ENCODE results near the gene DLST.
"Not testable (repeated sequence)": the region's sequence is repeated elsewhere in the genome, so short reads cannot be mapped to it uniquely, and the experiment has no call there.

The DLST gene

DNA sequence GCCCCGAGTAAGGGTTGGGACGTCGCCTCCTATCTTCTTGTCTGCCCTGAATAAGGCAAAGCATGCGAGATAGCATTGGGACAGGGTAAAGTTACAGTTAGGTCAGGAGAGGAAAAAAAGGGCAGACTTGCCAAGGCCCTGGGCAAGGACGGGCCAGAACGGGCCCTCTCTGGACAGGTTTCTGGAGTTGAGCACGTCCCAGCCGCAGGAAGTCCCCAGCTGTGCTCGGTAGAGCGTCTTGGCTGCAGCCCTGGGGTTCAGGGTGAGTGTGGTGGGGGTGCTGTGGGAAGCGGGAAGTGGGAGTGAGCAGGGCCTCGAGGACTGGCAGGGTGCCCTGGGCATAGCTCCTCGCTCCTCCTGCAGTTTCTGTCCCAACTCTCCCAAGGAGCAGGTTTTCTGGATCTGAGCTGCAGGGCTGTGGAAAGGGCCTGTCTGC, 35.9 kb downstream of the DLST start:
- DNase-seq (ENCODE audit: low spot score), result no peak

DNA sequence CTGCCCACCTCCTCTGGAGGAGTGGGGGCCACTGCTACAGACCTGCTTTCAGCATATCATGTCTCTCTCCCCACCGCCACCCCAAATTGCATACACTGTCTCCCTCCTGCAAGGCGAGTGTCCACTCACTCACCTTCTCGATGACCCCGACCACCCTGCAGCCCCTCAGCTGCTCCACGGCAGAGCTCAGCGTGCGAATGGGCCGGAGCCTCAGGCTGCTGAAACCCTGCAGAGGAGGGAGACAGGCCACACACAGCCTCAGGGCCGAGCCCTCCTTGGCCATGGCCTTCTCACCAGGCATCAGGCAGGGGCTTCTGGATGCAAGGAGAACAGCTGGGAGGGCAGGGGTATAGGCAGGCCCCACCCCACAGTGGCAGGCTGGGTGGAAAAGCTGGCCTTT, 36.7 kb downstream of the DLST start:
- DNase-seq (ENCODE audit: low spot score), result no peak

DNA sequence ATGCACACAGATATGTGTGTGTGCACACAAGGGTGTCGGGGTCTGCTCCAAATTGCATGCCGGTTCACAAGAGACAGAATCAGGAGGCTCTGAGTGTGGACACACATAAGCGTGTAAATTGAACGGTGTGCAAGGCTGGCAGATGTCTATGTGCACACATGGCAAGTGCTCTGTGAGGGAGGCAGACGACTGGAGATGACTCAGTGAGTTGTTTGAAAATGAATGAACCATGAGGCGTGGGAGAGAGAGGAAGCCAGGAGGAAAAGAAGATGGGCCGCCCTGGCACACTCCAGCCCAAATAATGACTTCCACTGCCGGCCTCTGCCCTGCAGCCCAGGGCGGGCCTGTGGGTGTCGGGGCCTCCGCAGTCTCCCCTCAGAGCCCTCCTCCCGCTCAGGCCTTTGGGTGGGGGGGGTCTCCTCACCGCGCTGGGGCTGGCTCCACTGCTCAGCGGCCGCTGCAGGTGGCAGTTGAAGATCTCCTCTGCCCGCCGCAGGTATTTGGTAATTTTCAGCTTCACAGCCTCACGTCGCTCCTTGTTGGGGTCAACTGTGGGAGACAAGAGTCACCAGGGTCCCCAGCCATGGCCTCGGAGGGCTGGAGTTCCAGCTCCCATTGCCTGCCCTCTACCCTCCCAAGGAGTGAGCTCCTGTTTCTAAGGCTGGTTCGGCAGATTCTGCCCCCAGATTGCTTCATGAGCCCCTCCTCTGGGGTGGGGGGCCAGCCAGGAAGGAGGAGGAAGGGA, 37.9 kb downstream of the DLST start:
- no peak for DNase-seq (ENCODE audit: low spot score)

DNA sequence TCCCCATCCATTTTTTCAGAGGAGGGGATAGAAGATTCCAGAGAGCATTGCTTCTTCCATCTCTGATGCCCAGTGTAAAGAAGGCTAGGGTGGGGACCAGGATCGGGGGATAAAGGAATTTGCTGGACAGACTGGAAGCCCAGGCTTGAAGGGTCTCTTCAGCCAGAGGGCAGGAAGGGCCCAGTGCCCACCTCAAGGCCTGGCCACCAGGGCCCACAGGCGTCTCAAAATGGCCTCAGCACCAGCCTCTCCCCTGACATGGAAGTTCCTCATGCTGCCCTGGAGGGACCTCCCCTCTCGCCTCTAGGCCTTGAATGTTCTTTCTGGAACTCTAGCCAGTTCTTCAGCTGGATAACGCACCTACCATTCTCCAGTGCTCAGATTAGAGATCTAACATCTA, 38.6 kb downstream of the DLST start:
- DNase-seq (ENCODE audit: low spot score), result no peak

DNA sequence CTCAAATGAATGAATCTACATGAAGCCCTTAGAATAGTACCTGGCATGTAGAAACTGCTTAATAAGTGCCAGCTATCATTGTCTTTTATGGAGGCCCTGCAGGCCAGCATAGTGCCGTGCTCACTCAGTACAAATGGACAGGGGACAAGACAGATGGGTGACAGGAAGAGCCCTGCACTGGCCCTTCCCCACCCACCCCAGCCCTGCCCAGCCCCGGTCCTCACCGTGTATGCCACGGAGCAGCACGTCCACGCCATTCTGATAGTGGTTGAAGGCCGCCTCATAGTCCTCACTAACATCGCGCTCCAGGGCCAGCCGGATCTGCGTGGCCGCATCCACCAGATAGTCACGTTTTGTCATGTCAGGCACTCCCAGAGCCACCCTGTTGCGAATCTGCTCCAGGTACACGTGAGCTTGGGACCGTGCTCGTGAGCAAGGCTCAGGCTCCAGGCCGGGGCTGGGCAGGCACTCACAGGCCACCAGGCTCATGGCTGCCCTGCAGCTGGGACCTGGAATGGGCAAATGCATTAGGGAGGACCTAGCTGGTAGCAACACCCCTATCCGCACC, 39.4 kb downstream of the DLST start:
- DNase-seq (ENCODE audit: low spot score), result no peak

DNA sequence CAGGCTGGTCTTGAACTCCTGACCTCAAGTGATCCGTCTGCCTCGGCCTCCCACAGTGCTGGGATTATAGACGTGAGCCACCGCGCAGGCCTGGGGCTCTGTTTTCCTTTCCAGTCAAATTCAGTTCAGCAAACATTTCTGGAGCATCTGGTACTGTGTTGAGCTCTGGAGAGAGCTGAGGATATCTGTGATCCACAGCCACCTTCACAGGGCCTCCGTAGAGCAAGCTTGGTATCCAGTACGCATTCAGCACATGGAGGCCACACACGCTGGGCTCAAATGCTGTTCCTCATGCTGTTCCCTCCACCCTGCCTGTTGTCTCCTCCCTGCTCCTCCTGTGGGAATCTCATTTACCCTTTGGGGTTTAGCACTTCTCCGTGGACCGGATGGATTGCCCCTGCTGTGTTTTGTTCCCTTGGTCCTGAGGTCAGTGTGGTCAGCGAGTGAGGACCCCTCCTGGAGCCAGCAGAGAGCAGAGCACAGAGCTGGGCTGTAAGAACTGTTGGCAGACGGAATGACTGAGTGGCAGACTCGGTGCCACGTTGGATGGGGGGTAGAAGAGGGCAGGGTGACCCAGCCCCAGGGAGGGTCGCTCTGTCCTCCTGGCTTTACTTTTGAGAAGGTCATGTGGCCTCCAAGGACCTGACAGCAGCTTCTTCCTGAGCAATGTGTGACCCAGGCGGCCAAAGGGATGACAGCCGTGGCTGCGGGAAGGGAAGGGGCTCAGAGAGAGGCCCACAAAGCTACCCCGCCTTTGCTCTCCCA, 40.5 kb downstream of the DLST start:
- no peak for DNase-seq (ENCODE audit: low spot score)

DNA sequence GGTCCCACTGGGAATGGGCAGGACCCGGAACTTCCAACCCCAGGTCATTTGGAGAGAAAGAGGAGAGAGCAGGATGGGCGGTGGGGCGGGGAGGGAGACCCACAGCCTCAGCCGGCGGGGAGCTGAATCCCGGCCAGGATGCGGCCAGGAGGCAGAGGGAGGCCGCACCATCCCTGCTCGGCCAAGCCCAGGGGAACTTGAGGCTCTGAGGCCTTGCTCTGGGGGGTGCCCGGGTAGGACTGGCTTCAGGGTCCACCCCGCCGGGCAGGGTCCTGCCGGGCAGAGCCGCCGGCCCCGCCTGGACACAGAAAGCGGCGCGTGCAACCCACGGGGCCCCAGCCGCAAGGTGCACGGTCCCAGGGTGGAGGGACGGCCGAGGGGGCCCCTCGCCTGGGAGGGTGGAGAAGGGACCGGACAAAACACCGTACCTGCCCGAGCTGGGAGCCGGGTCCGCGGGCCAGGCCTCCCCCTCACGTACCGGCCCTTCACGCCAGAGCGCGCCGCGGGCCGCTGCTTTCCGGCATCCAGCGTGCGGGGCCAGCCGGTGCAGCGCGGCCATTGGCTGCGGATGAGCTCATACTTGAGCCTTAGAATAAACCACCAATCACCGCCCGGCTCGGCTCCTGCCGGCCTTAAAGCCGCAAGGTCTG, 41.2 kb downstream of the DLST start, which contains the start of gene RPS6KL1:
Gene RPS6KL1, minus strand, starts transcription at position 509 of the 650 bp plus-strand sequence. CDS start 1,719 bp downstream, outside the sequence.
- peak; percentile 53 for DNase-seq (ENCODE audit: low spot score)

DNA sequence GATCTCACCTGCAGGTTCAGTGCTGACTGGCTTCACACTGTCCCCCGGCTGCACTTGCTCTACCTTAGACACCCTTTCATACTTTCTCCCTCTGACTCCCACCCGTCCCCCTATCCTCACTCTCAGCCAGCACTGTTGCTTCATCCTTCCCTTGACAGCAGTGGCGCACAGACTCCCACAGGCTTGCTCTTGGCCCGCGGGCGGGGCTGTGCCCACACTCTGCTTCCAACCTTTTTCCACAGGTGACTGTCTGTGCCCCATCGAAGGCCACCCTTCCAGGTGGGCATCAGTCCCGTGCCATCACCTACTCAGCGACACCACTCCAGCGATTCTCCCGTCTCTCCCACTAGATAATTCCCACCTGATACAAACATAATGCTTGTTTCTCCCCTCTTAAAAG, 42.3 kb downstream of the DLST start:
- DNase-seq (ENCODE audit: low spot score), result no peak

DNA sequence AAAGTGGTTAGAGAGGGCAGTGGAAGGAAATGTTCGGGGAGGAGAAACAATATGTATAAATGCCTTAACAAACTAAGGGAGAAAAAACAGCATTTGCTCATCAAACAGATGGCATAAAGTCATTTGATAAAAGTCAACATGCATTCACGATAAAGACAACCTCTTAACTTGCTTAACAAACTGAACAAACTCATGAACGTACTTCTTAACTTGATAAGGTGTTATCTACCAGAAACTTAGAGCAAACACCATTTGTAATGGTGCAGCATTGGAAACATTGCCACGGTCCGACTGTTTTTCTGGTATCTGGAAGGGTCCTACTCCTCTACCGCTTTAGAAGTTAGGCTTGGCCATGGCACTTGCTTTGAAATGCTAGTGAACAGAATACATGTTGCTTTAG, 45.5 kb downstream of the DLST start:
- DNase-seq (ENCODE audit: low spot score), result no peak

DNA sequence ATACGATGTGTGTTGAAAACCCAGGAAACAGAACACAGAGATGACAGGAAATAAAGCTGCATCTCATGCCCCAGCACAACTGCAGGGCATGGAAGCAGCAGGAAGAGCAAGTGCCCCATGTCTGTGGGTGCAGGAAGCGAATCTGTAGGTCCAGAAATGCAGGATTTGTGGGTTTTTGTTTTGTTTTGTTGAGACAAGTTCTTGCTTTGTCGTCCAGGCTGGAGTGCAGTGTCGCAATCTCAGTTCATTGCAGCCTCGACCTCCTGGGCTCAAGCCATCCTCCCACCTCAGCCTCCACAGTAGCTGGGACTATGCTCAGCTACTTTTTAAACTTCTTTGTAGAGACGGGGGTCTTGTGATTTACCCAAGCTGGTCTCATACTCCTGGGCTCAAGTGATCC, 47.5 kb downstream of the DLST start:
- no peak for DNase-seq (ENCODE audit: low spot score)

DNA sequence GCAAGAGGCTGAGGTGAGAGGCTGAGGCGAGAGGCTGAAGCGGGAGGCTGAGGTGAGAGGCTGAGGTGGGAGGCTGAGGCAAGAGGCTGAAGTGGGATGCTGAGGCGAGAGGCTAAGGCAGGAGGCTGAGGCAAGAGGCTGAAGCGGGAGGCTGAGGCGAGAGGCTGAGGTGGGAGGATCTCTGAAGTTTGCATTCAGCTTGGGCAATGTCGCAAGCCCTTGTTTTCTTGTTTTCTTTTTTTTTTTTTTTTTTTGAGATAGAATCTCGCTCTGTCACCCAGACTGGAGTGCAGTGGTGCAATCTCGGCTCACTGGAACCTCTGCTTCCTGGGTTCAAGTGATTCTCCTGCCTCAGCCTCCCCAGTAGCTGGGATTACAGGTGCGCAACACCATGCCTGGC, 50.0 kb downstream of the DLST start:
- DNase-seq (ENCODE audit: low spot score), result not testable (repeated sequence)

DNA sequence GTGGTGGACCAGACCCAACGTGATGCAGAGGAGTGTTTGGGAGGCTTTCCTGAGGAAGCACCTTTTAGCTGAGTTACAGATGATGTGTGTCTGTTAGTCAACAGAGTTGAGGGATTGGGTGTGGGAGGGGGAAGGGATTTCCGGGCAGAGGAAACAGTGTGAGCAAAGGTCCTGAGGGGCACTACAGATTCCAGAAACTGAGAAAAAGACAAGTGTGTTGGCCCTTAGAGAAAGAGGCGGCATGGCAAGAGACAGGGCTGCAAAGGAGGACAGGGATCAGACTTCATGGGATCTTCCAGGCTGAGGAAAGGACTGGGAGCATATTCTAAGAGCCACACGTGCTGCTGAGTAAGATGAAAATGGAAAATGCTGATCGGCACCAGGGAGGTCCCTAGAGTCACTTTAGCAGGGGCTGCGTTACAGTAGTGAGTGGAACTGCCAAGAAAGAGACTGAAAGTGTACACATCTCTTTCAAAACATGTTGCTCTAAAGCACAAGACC, 50.7 kb downstream of the DLST start:
- no peak for DNase-seq (ENCODE audit: low spot score)

DNA sequence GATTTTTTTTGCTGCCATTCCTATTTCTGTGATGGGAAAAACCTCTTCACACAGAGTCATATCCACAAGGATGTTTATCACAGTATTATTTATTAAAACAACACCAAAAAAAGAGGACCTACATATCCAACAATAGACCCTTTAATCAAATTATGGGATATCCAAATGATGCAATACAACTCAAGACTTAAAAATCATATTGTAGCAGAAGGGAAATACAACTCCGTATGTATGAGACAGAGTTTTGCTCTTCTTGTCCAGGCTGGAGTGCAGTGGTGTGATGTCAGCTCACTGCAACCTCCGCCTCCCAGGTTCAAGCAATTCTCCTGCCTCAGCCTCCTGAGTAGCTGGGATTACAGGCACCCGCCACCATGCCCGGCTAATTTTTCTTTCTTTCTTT, 51.2 kb downstream of the DLST start:
- not testable (repeated sequence) for DNase-seq (ENCODE audit: low spot score)

DNA sequence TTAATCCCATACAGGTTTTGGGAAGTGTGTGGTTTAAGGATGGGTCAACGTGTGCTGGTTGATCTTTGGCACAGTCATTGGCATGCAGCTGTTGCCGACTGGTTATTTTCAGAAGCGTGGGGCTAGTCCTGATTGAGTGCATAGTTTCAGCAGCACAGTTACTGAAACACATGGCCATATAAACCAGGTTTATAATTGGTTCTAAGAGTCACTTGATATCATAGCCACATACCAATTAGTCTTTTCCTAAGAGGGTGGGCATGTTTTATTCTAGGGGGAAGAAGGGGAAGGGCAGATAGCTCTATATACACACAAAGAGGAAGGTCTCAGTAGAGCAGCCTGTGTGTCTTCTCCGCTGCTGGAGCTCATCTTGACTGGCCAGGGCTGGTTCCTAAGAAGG, 52.3 kb downstream of the DLST start:
- DNase-seq (ENCODE audit: low spot score), result no peak

DNA sequence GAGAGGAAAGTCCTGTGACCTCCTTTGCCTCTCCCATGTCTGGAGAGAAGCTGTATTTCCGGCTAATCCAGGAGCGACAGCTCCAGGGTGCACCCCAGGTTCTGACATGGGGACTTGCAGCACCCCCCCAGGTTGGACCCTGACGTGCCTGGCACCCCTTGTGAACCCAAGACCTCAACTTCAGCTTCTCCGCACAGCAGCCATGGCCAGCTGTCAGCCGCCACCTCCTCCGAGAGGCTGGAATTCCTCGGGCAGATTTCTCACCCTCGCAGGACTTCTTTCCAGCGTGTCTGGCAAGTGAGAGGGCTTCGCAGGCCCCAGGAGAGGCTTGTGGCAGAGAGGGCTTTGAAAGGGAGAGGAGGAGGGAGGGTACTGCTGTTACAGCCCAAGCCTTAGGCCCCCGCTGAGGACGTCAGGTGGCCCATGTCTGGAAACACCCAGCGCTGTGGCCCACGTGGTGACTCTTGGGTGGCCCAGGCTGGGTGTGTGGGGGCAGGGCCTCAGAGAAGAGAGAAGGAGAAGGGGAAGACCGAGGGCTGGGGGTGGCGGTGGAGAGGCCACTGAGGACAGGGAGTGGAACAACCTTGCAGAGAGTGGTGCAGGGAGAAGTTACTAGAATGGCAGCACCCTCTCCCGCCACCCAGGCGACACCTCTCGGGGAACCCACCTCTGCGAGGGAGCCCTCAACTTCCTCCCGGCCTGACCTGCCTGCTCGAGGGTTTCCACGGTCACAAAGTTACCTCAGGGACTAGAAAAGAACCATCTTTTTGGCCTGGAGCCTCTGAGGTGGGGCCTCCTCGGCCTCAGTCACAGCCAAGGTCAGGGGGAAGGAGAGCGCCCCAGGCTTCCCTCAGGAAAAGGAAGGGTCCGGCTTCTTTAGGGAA, 53.0 kb downstream of the DLST start:
- no peak for DNase-seq (ENCODE audit: low spot score)

DNA sequence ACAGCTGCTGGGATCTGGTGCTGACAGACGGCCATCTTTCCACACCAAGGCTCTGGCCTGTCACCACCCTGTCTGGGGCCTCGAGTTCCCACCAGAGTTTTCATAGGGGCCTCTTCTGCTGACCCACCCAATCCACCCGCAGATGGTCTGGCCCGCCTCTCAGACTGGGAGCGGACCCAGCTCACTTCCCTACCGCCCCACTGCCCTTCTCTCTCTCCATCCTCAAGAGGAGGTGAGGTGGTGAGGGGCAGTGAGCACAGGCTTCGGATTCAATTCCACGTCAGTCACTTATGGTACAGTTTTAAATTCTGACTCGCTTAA, 53.6 kb downstream of the DLST start:
- no peak for DNase-seq (ENCODE audit: low spot score)

DNA sequence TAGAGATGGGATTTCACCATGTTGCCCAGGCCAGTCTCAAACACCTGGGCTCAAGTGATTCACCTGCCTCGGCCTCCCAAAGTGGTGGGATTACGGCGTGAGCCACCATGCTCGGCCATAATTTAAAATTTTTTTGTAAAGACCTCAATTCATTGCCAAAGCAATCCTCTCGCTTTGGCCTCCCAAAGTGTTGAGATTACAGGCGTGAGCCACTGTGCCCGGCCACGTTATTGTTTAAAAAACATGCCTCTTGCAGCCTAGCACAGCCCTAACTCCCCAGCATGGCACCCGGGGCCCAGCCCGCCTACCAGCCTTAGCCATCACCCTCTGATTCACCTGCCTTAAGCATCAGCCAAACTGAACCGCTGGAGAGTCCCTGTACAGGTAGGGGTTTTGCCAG, 54.4 kb downstream of the DLST start:
- DNase-seq (ENCODE audit: low spot score), result no peak

DNA sequence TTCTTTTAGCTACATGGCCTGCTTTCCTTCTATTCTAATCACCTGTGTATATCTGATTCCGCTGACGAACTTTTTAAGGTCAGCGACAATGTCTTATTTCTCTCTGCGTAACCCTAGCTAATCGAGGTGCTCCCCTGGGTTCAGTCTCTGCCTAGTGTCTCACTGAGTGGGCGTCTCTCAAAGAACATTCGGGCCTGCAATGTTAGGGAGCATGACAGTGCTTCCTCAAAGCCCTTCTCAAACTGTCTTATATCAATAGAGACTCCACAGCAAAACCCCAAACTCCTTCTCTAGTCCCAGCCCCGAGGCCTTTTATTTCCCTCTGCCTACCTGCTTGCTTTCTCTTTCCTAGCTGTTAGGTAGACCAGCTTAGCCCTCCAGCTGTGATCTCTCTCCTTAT, 55.0 kb downstream of the DLST start:
- DNase-seq (ENCODE audit: low spot score), result no peak

DNA sequence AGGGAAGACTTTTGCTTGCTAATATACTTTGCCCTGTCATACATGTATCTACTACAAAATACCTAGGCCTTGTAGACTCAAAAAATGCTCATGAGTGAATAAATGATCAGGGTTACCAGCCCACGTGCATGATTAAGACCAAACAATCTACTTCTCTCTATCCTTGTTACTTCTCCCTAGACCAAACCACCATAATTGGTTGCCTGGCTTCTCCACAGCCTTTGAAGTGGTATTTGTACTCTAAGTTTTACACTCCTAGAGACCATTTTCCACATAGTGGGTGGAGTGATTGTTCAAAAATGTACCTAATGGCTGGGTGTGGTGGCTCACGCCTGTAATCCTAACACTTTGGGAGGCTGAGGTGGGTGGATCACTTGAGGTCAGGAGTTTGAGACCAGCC, 55.5 kb downstream of the DLST start:
- no peak for DNase-seq (ENCODE audit: low spot score)

DNA sequence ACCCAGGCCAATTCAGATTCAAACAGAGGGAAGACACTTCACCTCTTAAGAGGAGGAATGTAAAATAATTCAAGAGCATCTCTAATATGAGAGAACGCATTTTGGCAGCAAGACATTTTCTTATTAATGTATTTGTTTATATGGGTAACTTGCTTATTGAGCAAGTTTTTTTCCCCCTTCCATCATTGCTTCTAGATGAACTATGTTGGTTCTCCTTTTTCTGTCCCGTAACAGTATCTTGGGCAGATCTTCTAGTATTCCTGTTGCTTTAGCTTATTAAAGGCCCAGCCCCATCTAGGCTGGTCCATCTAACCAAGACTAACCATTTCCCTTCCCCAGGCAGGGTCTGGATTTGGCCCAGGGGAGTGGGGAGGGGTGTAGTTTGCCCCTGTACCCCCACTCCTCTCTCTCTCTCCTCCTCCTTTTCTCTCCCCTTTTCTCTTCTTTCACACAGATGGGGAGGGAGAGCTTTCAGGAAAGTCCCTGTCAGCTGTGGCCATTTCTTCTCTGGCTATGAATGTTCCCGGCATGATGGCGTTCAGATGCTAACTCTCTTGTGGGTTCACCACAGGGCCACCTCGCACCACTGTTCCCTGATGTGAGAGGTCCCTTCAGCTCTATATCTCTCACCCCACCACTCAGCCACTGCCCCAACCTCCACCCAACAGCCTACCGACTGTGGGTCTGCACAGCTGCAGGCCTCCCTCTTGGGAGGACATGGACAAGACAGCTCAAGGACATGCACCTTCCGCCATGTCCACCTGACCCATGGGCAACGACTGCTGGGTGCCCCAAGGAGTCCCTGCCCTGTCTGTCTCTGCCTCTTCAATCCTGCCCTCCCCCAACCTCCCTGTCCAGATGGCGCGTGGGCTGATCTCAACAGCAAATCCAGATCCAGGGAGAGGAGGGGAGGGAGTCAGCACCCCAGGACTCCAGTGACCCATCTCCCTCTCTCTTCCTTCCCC, 57.1 kb downstream of the DLST start:
- no peak for DNase-seq (ENCODE audit: low spot score)

All from CD4-positive, alpha-beta T cell treated with Interleukin-15 for 4 hours (primary cell).